DND-41 (cell line): ENCODE results near the gene TRPC4AP.

Experiments
- EZH2 ChIP-seq: IDR thresholded peaks from 3 replicates; pipeline ENCODE4 v1.6.1; 2012; ENCODE audit warnings: borderline replicate concordance, low read depth, mild to moderate bottlenecking, moderate library complexity, low read length, inconsistent platforms; ENCODE audit not compliant: severe bottlenecking
- TF ChIP-seq, protein P1 (sequence below): IDR thresholded peaks from 2 replicates; pipeline ENCODE4 v1.5.1; 2012; ENCODE audit warnings: borderline replicate concordance, low read length, moderate library complexity, mild to moderate bottlenecking; ENCODE audit not compliant: poor library complexity, severe bottlenecking; ENCODE audit errors: extremely low read depth

DNA sequence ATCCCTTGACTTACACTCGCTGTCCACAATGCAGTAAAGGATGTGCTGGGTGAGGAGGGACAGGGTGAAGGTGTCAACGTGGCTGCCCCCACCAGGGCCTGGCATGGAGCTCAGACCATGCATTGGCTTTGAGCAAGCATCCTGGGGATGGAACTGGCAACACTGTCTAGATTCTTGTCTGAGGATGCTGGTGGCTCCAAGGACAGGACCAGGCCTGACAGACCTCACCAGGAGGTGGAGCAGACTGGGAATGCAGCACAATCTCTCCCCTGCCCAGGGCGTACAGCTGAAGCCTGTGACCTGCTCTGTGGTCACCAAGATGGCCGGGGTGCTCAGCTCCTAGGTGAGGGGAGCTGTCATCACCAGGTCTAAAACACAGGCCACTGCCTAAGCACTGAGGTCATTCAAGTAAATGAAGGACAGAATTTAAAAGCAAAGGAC lies 86.1 kb downstream of the TRPC4AP start:
- TF ChIP-seq, protein P1, sequence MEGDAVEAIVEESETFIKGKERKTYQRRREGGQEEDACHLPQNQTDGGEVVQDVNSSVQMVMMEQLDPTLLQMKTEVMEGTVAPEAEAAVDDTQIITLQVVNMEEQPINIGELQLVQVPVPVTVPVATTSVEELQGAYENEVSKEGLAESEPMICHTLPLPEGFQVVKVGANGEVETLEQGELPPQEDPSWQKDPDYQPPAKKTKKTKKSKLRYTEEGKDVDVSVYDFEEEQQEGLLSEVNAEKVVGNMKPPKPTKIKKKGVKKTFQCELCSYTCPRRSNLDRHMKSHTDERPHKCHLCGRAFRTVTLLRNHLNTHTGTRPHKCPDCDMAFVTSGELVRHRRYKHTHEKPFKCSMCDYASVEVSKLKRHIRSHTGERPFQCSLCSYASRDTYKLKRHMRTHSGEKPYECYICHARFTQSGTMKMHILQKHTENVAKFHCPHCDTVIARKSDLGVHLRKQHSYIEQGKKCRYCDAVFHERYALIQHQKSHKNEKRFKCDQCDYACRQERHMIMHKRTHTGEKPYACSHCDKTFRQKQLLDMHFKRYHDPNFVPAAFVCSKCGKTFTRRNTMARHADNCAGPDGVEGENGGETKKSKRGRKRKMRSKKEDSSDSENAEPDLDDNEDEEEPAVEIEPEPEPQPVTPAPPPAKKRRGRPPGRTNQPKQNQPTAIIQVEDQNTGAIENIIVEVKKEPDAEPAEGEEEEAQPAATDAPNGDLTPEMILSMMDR = no peak
- no peak for TF ChIP-seq EZH2
